Right lobe of liver (tissue), 4 donors: ENCODE measurements around the gene CIDEB.

Source experiments
- POLR2A ChIP-seq: fragments of 450-650 bp; IDR thresholded peaks from one replicate; pipeline ENCODE4 v1.6.1; 2017; ENCODE audit warnings: antibody characterized with exemption, mild to moderate bottlenecking
- TF ChIP-seq, protein P1 (sequence below), 4 donors: fragments of 200-600 bp in 3 of 4; fragments of 450-650 bp in 1 of 4; IDR thresholded peaks; one replicate each; pipeline versions ENCODE4 v1.5.1 to v1.8.0; 2016 to 2022; ENCODE audit warnings: antibody characterized with exemption in 4 of 4, mild to moderate bottlenecking in 2 of 4
- donor health status: DM: no; HTN: no; CAD: no.
- donor health status: DM: no; HTN: no; CAD: no.
- donor health status: DM: no; HTN: yes; CAD: no.

DNA sequence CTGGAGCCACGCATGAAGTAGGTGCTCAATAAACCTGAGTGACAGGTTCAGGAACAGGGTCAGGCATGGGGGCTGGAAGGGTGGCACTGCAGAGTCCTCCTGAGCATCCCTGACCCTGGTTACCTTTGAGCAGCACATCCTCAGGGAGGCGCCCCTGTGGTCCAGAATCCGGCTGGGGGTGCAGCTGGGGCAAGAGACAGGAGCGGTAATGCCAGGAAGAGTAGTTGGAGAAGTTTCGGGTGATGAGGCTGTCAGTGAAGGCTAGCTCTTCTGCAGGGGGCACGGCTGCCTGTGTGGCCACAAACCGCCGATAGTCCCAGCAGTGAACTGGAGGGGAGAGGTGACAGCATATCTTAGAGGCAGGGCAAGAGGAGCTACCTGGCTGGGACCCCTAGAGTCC, 38.4 kb downstream of the CIDEB start:
- TF ChIP-seq, protein P1, sequence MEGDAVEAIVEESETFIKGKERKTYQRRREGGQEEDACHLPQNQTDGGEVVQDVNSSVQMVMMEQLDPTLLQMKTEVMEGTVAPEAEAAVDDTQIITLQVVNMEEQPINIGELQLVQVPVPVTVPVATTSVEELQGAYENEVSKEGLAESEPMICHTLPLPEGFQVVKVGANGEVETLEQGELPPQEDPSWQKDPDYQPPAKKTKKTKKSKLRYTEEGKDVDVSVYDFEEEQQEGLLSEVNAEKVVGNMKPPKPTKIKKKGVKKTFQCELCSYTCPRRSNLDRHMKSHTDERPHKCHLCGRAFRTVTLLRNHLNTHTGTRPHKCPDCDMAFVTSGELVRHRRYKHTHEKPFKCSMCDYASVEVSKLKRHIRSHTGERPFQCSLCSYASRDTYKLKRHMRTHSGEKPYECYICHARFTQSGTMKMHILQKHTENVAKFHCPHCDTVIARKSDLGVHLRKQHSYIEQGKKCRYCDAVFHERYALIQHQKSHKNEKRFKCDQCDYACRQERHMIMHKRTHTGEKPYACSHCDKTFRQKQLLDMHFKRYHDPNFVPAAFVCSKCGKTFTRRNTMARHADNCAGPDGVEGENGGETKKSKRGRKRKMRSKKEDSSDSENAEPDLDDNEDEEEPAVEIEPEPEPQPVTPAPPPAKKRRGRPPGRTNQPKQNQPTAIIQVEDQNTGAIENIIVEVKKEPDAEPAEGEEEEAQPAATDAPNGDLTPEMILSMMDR (IDR thresholded peaks at IDR 0.05): no peak
- no peak for TF ChIP-seq POLR2A
